IPS-18a (cell line): ENCODE measurements around the gene LRRK1.
A peak's percentile ranks its signal among the peaks of the same experiment; 100 is the strongest.

ENCODE experiments used
- H3K27ac ChIP-seq: one replicate; pipeline ENCODE4 v1.5.1; 2013; ENCODE audit warnings: low read length
- H3K27me3 ChIP-seq: one replicate; pipeline ENCODE4 v1.6.1; 2013; ENCODE audit warnings: mild to moderate bottlenecking, low read length; ENCODE audit not compliant: control insufficient read depth, insufficient read depth
- H3K36me3 ChIP-seq: one replicate; pipeline ENCODE4 v1.6.1; 2013; ENCODE audit warnings: low read depth, low read length; ENCODE audit not compliant: control insufficient read depth
- H3K4me1 ChIP-seq: one replicate; pipeline ENCODE4 v1.6.1; 2013; ENCODE audit warnings: low read depth, low read length; ENCODE audit not compliant: control insufficient read depth
- H3K4me3 ChIP-seq: one replicate; pipeline ENCODE4 v1.5.1; 2013; ENCODE audit warnings: low read length
- H3K9ac ChIP-seq: one replicate; pipeline ENCODE4 v1.6.1; 2013; ENCODE audit warnings: mild to moderate bottlenecking, low read length, moderate library complexity
- H3K9me3 ChIP-seq: one replicate; pipeline ENCODE4 v1.6.1; 2013; ENCODE audit warnings: low read depth, low read length; ENCODE audit not compliant: control insufficient read depth

Gene LRRK1

GRCh38 chr15:101060576-101061551 lies 141.7 kb downstream of the LRRK1 start:
- no peak overlapping the region for H3K4me3 ChIP-seq
- H3K27ac ChIP-seq, result no peak overlapping the region
- no peak overlapping the region for H3K9ac ChIP-seq
- H3K27me3 ChIP-seq, result no peaks in the 10 kb centered on the region
- no peaks in the 10 kb centered on the region for H3K9me3 ChIP-seq
- H3K4me1 ChIP-seq, result peaks cover 19% of the 10 kb centered on the region
- no peaks in the 10 kb centered on the region for H3K36me3 ChIP-seq

GRCh38 chr15:101062063-101062462 lies 142.9 kb downstream of the LRRK1 start:
- peaks cover 20% of the 10 kb centered on the region for H3K4me1 ChIP-seq
- no peak overlapping the region for H3K27ac ChIP-seq
- H3K9me3 ChIP-seq, result no peaks in the 10 kb centered on the region
- no peak overlapping the region for H3K4me3 ChIP-seq
- H3K9ac ChIP-seq, result no peak overlapping the region
- no peaks in the 10 kb centered on the region for H3K27me3 ChIP-seq
- no peaks in the 10 kb centered on the region for H3K36me3 ChIP-seq

GRCh38 chr15:101062471-101063171 lies 143.5 kb downstream of the LRRK1 start:
- Histone ChIP-seq H3K9ac (no peak overlapping the region), H3K27me3 (no peaks in the 10 kb centered on the region), H3K9me3 (no peaks in the 10 kb centered on the region), H3K36me3 (no peaks in the 10 kb centered on the region), H3K4me1 (peaks cover 25% of the 10 kb centered on the region), H3K4me3 (no peak overlapping the region), H3K27ac (no peak overlapping the region)

- peaks cover 31% of the 10 kb centered on the region for H3K4me1 ChIP-seq
- H3K9ac ChIP-seq, result no peak overlapping the region
- H3K9me3 ChIP-seq, result no peaks in the 10 kb centered on the region
- H3K4me3 ChIP-seq, result no peak overlapping the region
- no peaks in the 10 kb centered on the region for H3K27me3 ChIP-seq
- no peaks in the 10 kb centered on the region for H3K36me3 ChIP-seq
- no peak overlapping the region for H3K27ac ChIP-seq
Measured at GRCh38 chr15:101063212-101063611, 144.1 kb downstream of the LRRK1 start.

- H3K4me3 ChIP-seq, result no peak overlapping the region
- no peak overlapping the region for H3K9ac ChIP-seq
- no peaks in the 10 kb centered on the region for H3K27me3 ChIP-seq
- peaks cover 39% of the 10 kb centered on the region for H3K4me1 ChIP-seq
- H3K27ac ChIP-seq, result no peak overlapping the region
- H3K36me3 ChIP-seq, result no peaks in the 10 kb centered on the region
- H3K9me3 ChIP-seq, result no peaks in the 10 kb centered on the region
Measured at GRCh38 chr15:101063891-101064794, 145.0 kb downstream of the LRRK1 start.

GRCh38 chr15:101064795-101065569 lies 145.8 kb downstream of the LRRK1 start:
- Histone ChIP-seq H3K27me3 (no peaks in the 10 kb centered on the region), H3K27ac (no peak overlapping the region), H3K36me3 (no peaks in the 10 kb centered on the region), H3K9me3 (no peaks in the 10 kb centered on the region), H3K4me1 (peaks cover 47% of the 10 kb centered on the region), H3K9ac (no peak overlapping the region), H3K4me3 (no peak overlapping the region)

GRCh38 chr15:101065570-101066221 lies 146.5 kb downstream of the LRRK1 start:
- Histone ChIP-seq H3K9ac (no peak overlapping the region), H3K27me3 (no peaks in the 10 kb centered on the region), H3K4me1 (peaks cover 54% of the 10 kb centered on the region), H3K9me3 (no peaks in the 10 kb centered on the region), H3K27ac (no peak overlapping the region), H3K36me3 (no peaks in the 10 kb centered on the region), H3K4me3 (no peak overlapping the region)

- Histone ChIP-seq H3K9ac (no peak overlapping the region), H3K36me3 (no peaks in the 10 kb centered on the region), H3K27me3 (no peaks in the 10 kb centered on the region), H3K4me1 (peaks cover 59% of the 10 kb centered on the region), H3K9me3 (no peaks in the 10 kb centered on the region), H3K4me3 (no peak overlapping the region), H3K27ac (no peak overlapping the region)
Measured at GRCh38 chr15:101066501-101067408, 147.6 kb downstream of the LRRK1 start.

- Histone ChIP-seq H3K9me3 (no peaks in the 10 kb centered on the region), H3K36me3 (no peaks in the 10 kb centered on the region), H3K4me1 (peaks cover 52% of the 10 kb centered on the region), H3K27ac (peak overlapping the region; percentile 96), H3K9ac (peak overlapping the region; percentile 59), H3K27me3 (no peaks in the 10 kb centered on the region), H3K4me3 (peak overlapping the region; percentile 17)
Measured at GRCh38 chr15:101067660-101068522, 148.7 kb downstream of the LRRK1 start.
